HepG2 (cell line): ENCODE results near the gene ZNF26. TPM values are rescaled to one million over a fixed set of nuclear protein-coding genes. Genes with fewer than 3 reads are reported as not detected.
"Not testable (repeated sequence)": the region's sequence is repeated elsewhere in the genome, so short reads cannot be mapped to it uniquely, and the experiment has no call there.

Source experiments
- ATAC-seq: fragments of 200-7000 bp; cut with Tn5 transposase; 3 replicates; pipeline ENCODE4 v1.9.1; 2020; ENCODE audit warnings: mild to moderate bottlenecking, moderate library complexity
- BruUV-seq: library from RNA; stranded (reverse); fragments of 400-500 nt; replicated peaks from 2 replicates; lab custom pipeline; 2021; lab: Mats Ljungman, UMichigan
- CTCF ChIA-PET: fragments of 300-600 bp; formaldehyde crosslinking; extraction: SDS; loops from one replicate; lab custom pipeline; 2021; ENCODE audit warnings: low total read pairs, inconsistent platforms, low intra/inter-chr PET ratio; lab: Yijun Ruan, JAX
- POLR2A ChIA-PET: fragments of 350-600 bp; sonication (Branson Sonifier 250); formaldehyde crosslinking; loops from one replicate; lab custom pipeline; 2020; ENCODE audit warnings: antibody characterized with exemption, inconsistent platforms; lab: Yijun Ruan, JAX
- DNase-seq: peaks from one replicate; pipeline ENCODE4 v3.0.0-alpha.2; 2015; ENCODE audit warnings: low spot score
- FAIRE-seq: peaks from 3 replicates; lab custom pipeline; 2011; peaks lifted over from hg19 to GRCh38; lab: Jason Lieb, UNC
- H2AFZ ChIP-seq: one replicate; pipeline ENCODE4 v1.6.1; 2011; ENCODE audit warnings: low read length, inconsistent platforms
- H3K27ac ChIP-seq: fragments of 300-600 bp; 3 replicates; pipeline ENCODE4 v1.8.0; 2011; ENCODE audit warnings: mixed run types, mild to moderate bottlenecking, mixed read lengths, low read length, inconsistent platforms; ENCODE audit not compliant: insufficient read depth; ENCODE audit errors: extremely low read length
- H3K27me3 ChIP-seq, 2 experiments: fragments of 200-600 bp in 1 of 2; 2 replicates in 1 of 2; 3 replicates in 1 of 2; pipeline versions ENCODE4 v1.6.0 to v1.8.0; 2011; ENCODE audit warnings: low read length in 2 of 2, mild to moderate bottlenecking in 2 of 2, moderate library complexity in 2 of 2, inconsistent platforms in 1 of 2; ENCODE audit not compliant: insufficient read depth in 2 of 2, control insufficient read depth in 1 of 2
- H3K36me3 ChIP-seq, 2 experiments: fragments of 200-600 bp in 1 of 2; replicated peaks in 1 of 2; 2 replicates in 1 of 2; 3 replicates in 1 of 2; pipeline versions ENCODE4 v1.5.1 to v1.8.0; 2011; ENCODE audit warnings: low read length in 2 of 2, inconsistent platforms in 1 of 2; ENCODE audit not compliant: insufficient read depth in 2 of 2, control insufficient read depth in 1 of 2
- H3K4me1 ChIP-seq: 2 replicates; pipeline ENCODE4 v1.5.1; 2012; ENCODE audit warnings: low read length, inconsistent platforms; ENCODE audit not compliant: insufficient read depth
- H3K4me2 ChIP-seq: 2 replicates; pipeline ENCODE4 v1.6.0; 2011; ENCODE audit warnings: low read depth, low read length, inconsistent platforms
- H3K4me3 ChIP-seq, 3 experiments: fragments of 200-600 bp in 1 of 3; sonication (generic), shearing (Covaris generic) in 1 of 3; replicated peaks in 1 of 3; 2 replicates each; pipeline ENCODE4 v1.5.1; 2011 to 2016; ENCODE audit warnings: low read length in 3 of 3, inconsistent platforms in 2 of 3, low read depth in 2 of 3, mild to moderate bottlenecking in 2 of 3, control low read depth in 1 of 3, mixed read lengths in 1 of 3; ENCODE audit not compliant: insufficient read depth in 1 of 3
- H3K79me2 ChIP-seq: one replicate; pipeline ENCODE4 v1.6.1; 2011; ENCODE audit warnings: low read length, inconsistent platforms; ENCODE audit not compliant: insufficient read depth
- H3K9ac ChIP-seq: 2 replicates; pipeline ENCODE4 v1.6.0; 2011; ENCODE audit warnings: mild to moderate bottlenecking, low read depth, low read length, inconsistent platforms; ENCODE audit not compliant: insufficient read depth
- H3K9me3 ChIP-seq: 2 replicates; pipeline ENCODE4 v1.5.1; 2012; ENCODE audit warnings: mild to moderate bottlenecking, low read length
- H4K20me1 ChIP-seq: 2 replicates; pipeline ENCODE4 v1.6.0; 2011; ENCODE audit warnings: inconsistent platforms, mild to moderate bottlenecking, low read length, moderate library complexity; ENCODE audit not compliant: insufficient read depth
- CENPX ChIP-seq: sonication (generic); formaldehyde crosslinking; IDR thresholded peaks from 2 replicates; pipeline ENCODE4 v1.9.0; 2021; ENCODE audit warnings: mild to moderate bottlenecking, missing genetic modification reagents, moderate library complexity
- KLF11 ChIP-seq: IDR thresholded peaks from 2 replicates; pipeline ENCODE4 v1.6.1; 2016; ENCODE audit warnings: missing compliant biosample characterization
- MTF1 ChIP-seq: sonication (generic); formaldehyde crosslinking; IDR thresholded peaks from 2 replicates; pipeline ENCODE4 v1.5.0; 2020; ENCODE audit warnings: missing genetic modification reagents
- REPIN1 ChIP-seq: sonication (generic); formaldehyde crosslinking; IDR thresholded peaks from 2 replicates; pipeline ENCODE4 v1.8.0; 2022; ENCODE audit warnings: missing genetic modification reagents, low read depth, mild to moderate bottlenecking, borderline replicate concordance
- SATB2 ChIP-seq: sonication (generic); formaldehyde crosslinking; IDR thresholded peaks from 2 replicates; pipeline ENCODE4 v1.5.0; 2020; ENCODE audit warnings: missing genetic modification reagents
- SP2 ChIP-seq: sonication (generic); formaldehyde crosslinking; IDR thresholded peaks from 2 replicates; pipeline ENCODE4 v1.5.1; 2020; ENCODE audit warnings: mild to moderate bottlenecking, missing genetic modification reagents
- STAG1 ChIP-seq: sonication (generic); formaldehyde crosslinking; IDR thresholded peaks from 2 replicates; pipeline ENCODE4 v1.4.0; 2020; ENCODE audit warnings: missing genetic modification reagents
- STAT5B ChIP-seq: sonication (generic); formaldehyde crosslinking; IDR thresholded peaks from 2 replicates; pipeline ENCODE4 v1.4.0; 2020; ENCODE audit warnings: missing genetic modification reagents
- ZNF230 ChIP-seq: sonication (generic); formaldehyde crosslinking; IDR thresholded peaks from 2 replicates; pipeline ENCODE4 v1.4.0; 2020; ENCODE audit warnings: mild to moderate bottlenecking, missing genetic modification reagents
- ZNF775 ChIP-seq: sonication (generic); formaldehyde crosslinking; IDR thresholded peaks from 2 replicates; pipeline ENCODE4 v1.4.0; 2020; ENCODE audit warnings: missing genetic modification reagents, mild to moderate bottlenecking, moderate library complexity, borderline replicate concordance
- WGBS: methylation state at CpG from one replicate; pipeline ENCODE4 v1.1.6; 2017; ENCODE audit warnings: low lambda C conversion rate; 5-methylcytosine and 5-hydroxymethylcytosine counted together
- in situ Hi-C: cut with HindIII; loops from 2 replicates; pipeline ENCODE4 v1.10.0; 2017; ENCODE audit warnings: low pct_unique_long_range_greater_than_20kb; ENCODE audit not compliant: extremely low pct_ligation_motif_present
- intact Hi-C: fragments of 100-400 bp; cut with micrococcal nuclease; formaldehyde crosslinking; loops from one replicate; pipeline ENCODE4 v1.10.0; 2022; ENCODE audit not compliant: unreplicated experiment
- polyA plus RNA-seq, 8 experiments: library from polyadenylated mRNA; depleted of rRNA in 3 of 8; stranded (reverse) in 7 of 8; unstranded in 1 of 8; fragments of >200 nt; fragmentation: Illumina TruSeq in 4 of 8; extraction: Trizol in 4 of 8; gene quantifications; 2 replicates each; pipeline versions ENCODE4 v1.2.1 to v1.2.3, GENCODE V29; 2011 to 2016; ENCODE audit warnings: low read depth in 4 of 8, missing spikeins in 1 of 8, mixed read lengths in 1 of 8; ENCODE audit not compliant: insufficient read depth in 1 of 8
- total RNA-seq, 5 experiments: library from RNA; depleted of rRNA; stranded (reverse); fragments of >200 nt; fragmentation: Illumina TruSeq; extraction: Trizol; gene quantifications; 2 replicates each; pipeline ENCODE4 v1.2.3, GENCODE V29; 2016; ENCODE audit warnings: low read depth in 1 of 5
- TF ChIP-seq, protein P1 (sequence below): sonication (generic); formaldehyde crosslinking; IDR thresholded peaks from 2 replicates; pipeline ENCODE4 v1.5.0; 2020; ENCODE audit warnings: mild to moderate bottlenecking, missing genetic modification reagents, moderate library complexity
- TF ChIP-seq, protein P2 (sequence below): sonication (generic); formaldehyde crosslinking; IDR thresholded peaks from 2 replicates; pipeline ENCODE4 v1.4.0; 2020; ENCODE audit warnings: missing genetic modification reagents
- TF ChIP-seq, protein P3 (sequence below), 2 experiments: sonication (generic) in 1 of 2; formaldehyde crosslinking in 1 of 2; IDR thresholded peaks; 2 replicates each; pipeline versions ENCODE4 v1.5.1 to v1.6.1; 2011 to 2020; ENCODE audit warnings: borderline replicate concordance in 1 of 2, low read depth in 1 of 2, low read length in 1 of 2, mild to moderate bottlenecking in 1 of 2, missing genetic modification reagents in 1 of 2, moderate library complexity in 1 of 2

The ZNF26 gene
- total and polyA plus RNA-seq, 2 of the 13 experiments (the other 11 are each of a cell fraction or from before 2014, with no cell fraction given), result 3.8 to 6.5 TPM

DNA sequence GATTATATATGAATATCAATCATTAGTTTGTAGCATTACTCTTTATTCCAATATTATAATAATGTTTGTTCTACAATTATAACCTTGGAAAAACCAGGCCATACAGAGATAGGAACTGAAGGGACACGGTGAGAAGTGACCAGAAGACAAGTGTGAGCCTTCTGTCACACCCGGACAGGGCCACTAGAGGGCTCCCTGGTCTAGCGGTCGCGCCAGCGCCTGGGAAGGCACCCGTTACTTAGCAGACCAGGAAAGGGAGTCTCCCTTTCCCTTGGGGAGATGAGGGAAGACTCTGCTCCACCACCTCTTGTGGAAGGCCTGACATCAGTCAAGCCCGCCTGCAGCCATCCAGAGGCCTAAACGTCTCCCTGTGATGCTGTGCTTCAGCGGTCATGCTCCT, 22.2 kb upstream of the ZNF26 start:
- POLR2A ChIA-PET, H3K4me3 ChIP-seq, H4K20me1 ChIP-seq, DNase-seq, H3K27me3 ChIP-seq, BruUV-seq, H3K4me1 ChIP-seq, ATAC-seq, H2AFZ ChIP-seq, H3K27ac ChIP-seq, FAIRE-seq, in situ Hi-C loops, H3K9ac ChIP-seq, H3K4me2 ChIP-seq, H3K79me2 ChIP-seq, intact Hi-C loops, H3K36me3 ChIP-seq, CTCF ChIA-PET: not testable (repeated sequence)
- TF ChIP-seq, protein P1, sequence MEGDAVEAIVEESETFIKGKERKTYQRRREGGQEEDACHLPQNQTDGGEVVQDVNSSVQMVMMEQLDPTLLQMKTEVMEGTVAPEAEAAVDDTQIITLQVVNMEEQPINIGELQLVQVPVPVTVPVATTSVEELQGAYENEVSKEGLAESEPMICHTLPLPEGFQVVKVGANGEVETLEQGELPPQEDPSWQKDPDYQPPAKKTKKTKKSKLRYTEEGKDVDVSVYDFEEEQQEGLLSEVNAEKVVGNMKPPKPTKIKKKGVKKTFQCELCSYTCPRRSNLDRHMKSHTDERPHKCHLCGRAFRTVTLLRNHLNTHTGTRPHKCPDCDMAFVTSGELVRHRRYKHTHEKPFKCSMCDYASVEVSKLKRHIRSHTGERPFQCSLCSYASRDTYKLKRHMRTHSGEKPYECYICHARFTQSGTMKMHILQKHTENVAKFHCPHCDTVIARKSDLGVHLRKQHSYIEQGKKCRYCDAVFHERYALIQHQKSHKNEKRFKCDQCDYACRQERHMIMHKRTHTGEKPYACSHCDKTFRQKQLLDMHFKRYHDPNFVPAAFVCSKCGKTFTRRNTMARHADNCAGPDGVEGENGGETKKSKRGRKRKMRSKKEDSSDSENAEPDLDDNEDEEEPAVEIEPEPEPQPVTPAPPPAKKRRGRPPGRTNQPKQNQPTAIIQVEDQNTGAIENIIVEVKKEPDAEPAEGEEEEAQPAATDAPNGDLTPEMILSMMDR (CRISPR knock-in tag), result peak; percentile 58
- TF ChIP-seq, protein P2, sequence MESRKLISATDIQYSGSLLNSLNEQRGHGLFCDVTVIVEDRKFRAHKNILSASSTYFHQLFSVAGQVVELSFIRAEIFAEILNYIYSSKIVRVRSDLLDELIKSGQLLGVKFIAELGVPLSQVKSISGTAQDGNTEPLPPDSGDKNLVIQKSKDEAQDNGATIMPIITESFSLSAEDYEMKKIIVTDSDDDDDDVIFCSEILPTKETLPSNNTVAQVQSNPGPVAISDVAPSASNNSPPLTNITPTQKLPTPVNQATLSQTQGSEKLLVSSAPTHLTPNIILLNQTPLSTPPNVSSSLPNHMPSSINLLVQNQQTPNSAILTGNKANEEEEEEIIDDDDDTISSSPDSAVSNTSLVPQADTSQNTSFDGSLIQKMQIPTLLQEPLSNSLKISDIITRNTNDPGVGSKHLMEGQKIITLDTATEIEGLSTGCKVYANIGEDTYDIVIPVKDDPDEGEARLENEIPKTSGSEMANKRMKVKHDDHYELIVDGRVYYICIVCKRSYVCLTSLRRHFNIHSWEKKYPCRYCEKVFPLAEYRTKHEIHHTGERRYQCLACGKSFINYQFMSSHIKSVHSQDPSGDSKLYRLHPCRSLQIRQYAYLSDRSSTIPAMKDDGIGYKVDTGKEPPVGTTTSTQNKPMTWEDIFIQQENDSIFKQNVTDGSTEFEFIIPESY (CRISPR knock-in tag), result peak; percentile 88
- TF ChIP-seq STAG1 (CRISPR knock-in tag), result peak; percentile 43
- WGBS, result 31% methylated on average over 2 of the region's 10 CpGs
- peaks cover 60% of the 10 kb centered on the region for H3K9me3 ChIP-seq

DNA sequence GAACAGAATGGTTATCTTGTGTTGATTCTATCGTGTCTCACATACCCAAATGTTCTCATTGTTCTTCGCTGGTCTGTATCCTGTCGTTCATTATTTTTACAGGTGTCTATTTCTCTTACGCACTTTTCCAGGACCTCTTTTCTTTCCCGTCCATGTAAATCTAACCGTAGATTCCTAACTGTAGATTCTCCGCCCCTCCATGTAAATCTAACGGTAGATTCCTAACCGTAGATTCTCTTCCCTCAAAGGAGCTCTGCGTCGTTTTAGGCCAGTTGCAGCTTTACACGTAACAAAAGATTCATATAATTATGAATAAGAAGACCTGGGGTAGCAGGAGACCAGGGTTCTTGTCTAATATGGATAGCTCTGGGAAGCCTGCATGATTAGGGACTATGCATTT, 20.4 kb upstream of the ZNF26 start:
- no peaks in the 10 kb centered on the region for H4K20me1 ChIP-seq
- FAIRE-seq, result no peak
- no peaks in the 10 kb centered on the region for H3K79me2 ChIP-seq
- H3K4me1 ChIP-seq, result no peaks in the 10 kb centered on the region
- no peak for ATAC-seq
- no peak overlapping the region for H3K4me2 ChIP-seq
- TF ChIP-seq, protein P3, sequence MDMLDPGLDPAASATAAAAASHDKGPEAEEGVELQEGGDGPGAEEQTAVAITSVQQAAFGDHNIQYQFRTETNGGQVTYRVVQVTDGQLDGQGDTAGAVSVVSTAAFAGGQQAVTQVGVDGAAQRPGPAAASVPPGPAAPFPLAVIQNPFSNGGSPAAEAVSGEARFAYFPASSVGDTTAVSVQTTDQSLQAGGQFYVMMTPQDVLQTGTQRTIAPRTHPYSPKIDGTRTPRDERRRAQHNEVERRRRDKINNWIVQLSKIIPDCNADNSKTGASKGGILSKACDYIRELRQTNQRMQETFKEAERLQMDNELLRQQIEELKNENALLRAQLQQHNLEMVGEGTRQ (IDR thresholded peaks at IDR 0.05; ENCODE audit: low read depth, low read length), result no peak
- TF ChIP-seq, protein P3 (CRISPR knock-in tag; IDR thresholded peaks at IDR 0.05; ENCODE audit: borderline replicate concordance), result no peak
- TF ChIP-seq MTF1 (CRISPR knock-in tag), result no peak
- no peak for TF ChIP-seq STAT5B (CRISPR knock-in tag)
- TF ChIP-seq REPIN1 (CRISPR knock-in tag), result no peak
- no peak for TF ChIP-seq SP2 (CRISPR knock-in tag)
- TF ChIP-seq CENPX (CRISPR knock-in tag), result no peak
- TF ChIP-seq ZNF775 (CRISPR knock-in tag), result no peak
- TF ChIP-seq SATB2, result no peak
- TF ChIP-seq ZNF230 (CRISPR knock-in tag), result no peak
- no peak for TF ChIP-seq KLF11
- POLR2A ChIA-PET, result no interaction called here
- peaks cover 77% of the 10 kb centered on the region for H3K9me3 ChIP-seq
- H3K9ac ChIP-seq, result no peak overlapping the region
- BruUV-seq, result no TSS peak
- no peaks in the 10 kb centered on the region for H3K36me3 ChIP-seq
- H3K27me3 ChIP-seq, result no peaks in the 10 kb centered on the region
- intact Hi-C loops (no loop called here), in situ Hi-C loops (no loop called here)
- no peak overlapping the region for H3K4me3 ChIP-seq
- CTCF ChIA-PET, result no interaction called here
- 81% methylated on average over 12 of the region's 12 CpGs for WGBS
- H3K27ac ChIP-seq, result no peak overlapping the region
- DNase-seq, result no peak
- no peak overlapping the region for H2AFZ ChIP-seq
